A549 treated with dexamethasone at 1 μM for 4 hours (cell line): ENCODE data around the gene CEBPG. TPM values are rescaled to one million over a fixed set of nuclear protein-coding genes. Genes with fewer than 3 reads are reported as not detected.

Experiments
- total RNA-seq: library from RNA; stranded (reverse); fragments of 200-300 nt; extraction: Qiagen RNA extraction; gene quantifications from 5 replicates; pipeline ENCODE4 v1.2.3, GENCODE V29; 2022

The CEBPG gene
- 39.8 to 44.4 TPM (median 39.8 TPM) in 5 replicates for total RNA-seq

GRCh38 chr19:33373453-33374235, at the start of gene CEBPG:
Gene CEBPG, plus strand, starts transcription at chr19:33373709. Its CDS starts 5,531 bp downstream, at chr19:33379240.

Other genes starting within 250 kb of the CEBPG start
- gene WDR88, start 241.6 kb upstream of the CEBPG start, total RNA-seq: 0.07 to 0.19 TPM (median 0.15 TPM) in 4 of 5 replicates, not detected in the other
- gene LRP3, start 179.4 kb upstream of the CEBPG start, total RNA-seq: 27.3 to 56.1 TPM (median 54.8 TPM) in 5 replicates
- 0.05 to 0.06 TPM (median 0.05 TPM) in 3 of 5 replicates, not detected in the others for gene SLC7A10, start 147.9 kb upstream of the CEBPG start, total RNA-seq
- 5.1 to 8.6 TPM (median 7.1 TPM) in 5 replicates for gene CEBPA, start 71.2 kb upstream of the CEBPG start, total RNA-seq
- 99.1 to 117 TPM (median 113 TPM) in 5 replicates for gene PEPD, start 148.1 kb downstream of the CEBPG start, total RNA-seq
- 0.18 to 0.22 TPM (median 0.20 TPM) in 5 replicates for gene CHST8, start 248.2 kb downstream of the CEBPG start, total RNA-seq